ENCODE results near the gene GLB1L.

Gene GLB1L

GRCh38 chr2:219230059-219230540 is 15.1 kb downstream of the GLB1L start:
- peak; percentile 50 for DNase-seq
- Histone ChIP-seq H3K9me3 (no peaks in the 10 kb centered on the region), H3K27me3 (no peaks in the 10 kb centered on the region), H3K36me3 (peaks cover 29% of the 10 kb centered on the region), H3K4me1 (peaks cover 7% of the 10 kb centered on the region), H3K4me3 (ENCODE audit: low read depth, low read length) (peak overlapping the region; percentile 74)
- no peak for TF ChIP-seq CTCF (IDR thresholded peaks at IDR 0.05; ENCODE audit: low read depth, low read length)

GRCh38 chr2:219229305-219230058 is 15.8 kb downstream of the GLB1L start, which contains the start of the genes ANKZF1 and ATG9A:
TSS of gene ANKZF1 (plus strand) at chr2:219229806. CDS start at chr2:219230258, 452 bp downstream.
TSS of gene ATG9A (minus strand) at chr2:219229636. CDS start at chr2:219228024, 1,612 bp downstream.
- TF ChIP-seq CTCF (IDR thresholded peaks at IDR 0.05; ENCODE audit: low read depth, low read length): no peak
- H3K36me3 ChIP-seq: peaks cover 31% of the 10 kb centered on the region

GRCh38 chr2:219228911-219229304 is 16.3 kb downstream of the GLB1L start:
- no peak for TF ChIP-seq CTCF (IDR thresholded peaks at IDR 0.05; ENCODE audit: low read depth, low read length)
- Histone ChIP-seq H3K36me3 (peaks cover 33% of the 10 kb centered on the region), H3K27me3 (no peaks in the 10 kb centered on the region), H3K9me3 (no peaks in the 10 kb centered on the region), H3K4me3 (ENCODE audit: low read depth, low read length) (peak overlapping the region; percentile 74), H3K4me1 (peaks cover 7% of the 10 kb centered on the region)
- no peak for DNase-seq

More at GRCh38 chr2:219229305-219230058, 15.8 kb downstream of the GLB1L start, which contains the start of the genes ANKZF1 and ATG9A:
- Histone ChIP-seq H3K9me3 (no peaks in the 10 kb centered on the region), H3K4me1 (peaks cover 7% of the 10 kb centered on the region), H3K4me3 (ENCODE audit: low read depth, low read length) (peak within 1 kb of the TSS; percentile 74), H3K27me3 (no peaks in the 10 kb centered on the region)
- peak; percentile 99 for DNase-seq

GRCh38 chr2:219228041-219228910 is 17.0 kb downstream of the GLB1L start:
- H3K4me1 ChIP-seq: peaks cover 7% of the 10 kb centered on the region
- H3K4me3 ChIP-seq (ENCODE audit: low read depth, low read length): peak overlapping the region; percentile 74
- no peaks in the 10 kb centered on the region for H3K9me3 ChIP-seq
- peaks cover 38% of the 10 kb centered on the region for H3K36me3 ChIP-seq
- no peak for DNase-seq
- H3K27me3 ChIP-seq: no peaks in the 10 kb centered on the region
- TF ChIP-seq CTCF (IDR thresholded peaks at IDR 0.05; ENCODE audit: low read depth, low read length): no peak

GRCh38 chr2:219225350-219225749 is 19.9 kb downstream of the GLB1L start:
- peaks cover 7% of the 10 kb centered on the region for H3K4me1 ChIP-seq
- H3K36me3 ChIP-seq: peaks cover 43% of the 10 kb centered on the region
- H3K4me3 ChIP-seq (ENCODE audit: low read depth, low read length): no peak overlapping the region
- no peak for DNase-seq
- H3K9me3 ChIP-seq: no peaks in the 10 kb centered on the region
- no peaks in the 10 kb centered on the region for H3K27me3 ChIP-seq
- no peak for TF ChIP-seq CTCF (IDR thresholded peaks at IDR 0.05; ENCODE audit: low read depth, low read length)
